HepG2 (cell line): ENCODE results near the gene SFTA2. TPM values are rescaled to one million over a fixed set of nuclear protein-coding genes. Genes with fewer than 3 reads are reported as not detected.
A peak's percentile ranks its signal among the peaks of the same experiment; 100 is the strongest.

Source experiments
- AGO1 ChIP-seq: fragments of 200-400 bp; formaldehyde crosslinking; IDR thresholded peaks from 2 replicates; pipeline ENCODE4 v1.6.1; 2017; ENCODE audit warnings: mild to moderate bottlenecking, low read depth, low read length, moderate library complexity; ENCODE audit not compliant: poor library complexity, severe bottlenecking
- CBX2 ChIP-seq, 2 experiments: fragments of 200-600 bp in 1 of 2; sonication (generic); formaldehyde crosslinking in 1 of 2; IDR thresholded peaks; 2 replicates each; pipeline versions ENCODE4 v1.7.0 to v1.8.1; 2018 to 2022; ENCODE audit warnings: low read depth in 2 of 2, low read length in 1 of 2, mild to moderate bottlenecking in 1 of 2, missing genetic modification reagents in 1 of 2
- CEBPB ChIP-seq: IDR thresholded peaks from 2 replicates; pipeline ENCODE4 v1.6.1; 2011; ENCODE audit warnings: low read depth, low read length, improper control_type of control experiment, borderline replicate concordance
- CENPT ChIP-seq: sonication (generic); formaldehyde crosslinking; IDR thresholded peaks from 2 replicates; pipeline ENCODE4 v1.8.0; 2022; ENCODE audit warnings: low read depth, mild to moderate bottlenecking, moderate library complexity, missing genetic modification reagents
- CREB1 ChIP-seq, 2 experiments: fragments of 450-650 bp in 1 of 2; IDR thresholded peaks; 2 replicates each; pipeline ENCODE4 v1.6.1; 2016 to 2017; ENCODE audit warnings: control low read depth in 1 of 2, mild to moderate bottlenecking in 1 of 2, missing compliant biosample characterization in 1 of 2, missing genetic modification characterization in 1 of 2
- FOSL1 ChIP-seq: sonication (generic); formaldehyde crosslinking; IDR thresholded peaks from 2 replicates; pipeline ENCODE4 v1.9.0; 2021; ENCODE audit warnings: missing genetic modification reagents, borderline replicate concordance
- MAFK ChIP-seq, 2 experiments: IDR thresholded peaks in 1 of 2; conservative IDR thresholded peaks in 1 of 2; 2 replicates each; pipeline ENCODE4 v1.6.1; 2011; ENCODE audit warnings: improper control_type of control experiment in 2 of 2, low read length in 2 of 2
- MED8 ChIP-seq: sonication (generic); formaldehyde crosslinking; IDR thresholded peaks from 2 replicates; pipeline ENCODE4 v1.8.1; 2023; ENCODE audit warnings: mild to moderate bottlenecking, missing genetic modification reagents; ENCODE audit not compliant: insufficient replicate concordance
- PAWR ChIP-seq: sonication (generic); formaldehyde crosslinking; IDR thresholded peaks from 2 replicates; pipeline ENCODE4 v1.4.0; 2020; ENCODE audit warnings: missing genetic modification reagents, mild to moderate bottlenecking, borderline replicate concordance
- SMAD9 ChIP-seq: sonication (generic); formaldehyde crosslinking; IDR thresholded peaks from 2 replicates; pipeline ENCODE4 v1.5.1; 2020; ENCODE audit warnings: mild to moderate bottlenecking, missing genetic modification reagents
- SSRP1 ChIP-seq: IDR thresholded peaks from 2 replicates; pipeline ENCODE4 v1.6.1; 2016; ENCODE audit warnings: control low read depth
- STAG1 ChIP-seq: sonication (generic); formaldehyde crosslinking; IDR thresholded peaks from 2 replicates; pipeline ENCODE4 v1.4.0; 2020; ENCODE audit warnings: missing genetic modification reagents
- TSC22D2 ChIP-seq: sonication (generic); formaldehyde crosslinking; IDR thresholded peaks from 2 replicates; pipeline ENCODE4 v1.5.1; 2020; ENCODE audit warnings: missing genetic modification reagents, mild to moderate bottlenecking, borderline replicate concordance
- ZFX ChIP-seq: sonication (generic); formaldehyde crosslinking; IDR thresholded peaks from 2 replicates; pipeline ENCODE4 v1.4.0; 2020; ENCODE audit warnings: mild to moderate bottlenecking, low read depth, missing genetic modification reagents, moderate library complexity
- ZNF326 ChIP-seq: sonication (generic); formaldehyde crosslinking; IDR thresholded peaks from 2 replicates; pipeline ENCODE4 v1.4.0; 2020; ENCODE audit warnings: missing genetic modification reagents, borderline replicate concordance
- ZNF335 ChIP-seq: sonication (generic); formaldehyde crosslinking; IDR thresholded peaks from 2 replicates; pipeline ENCODE4 v1.4.0; 2020; ENCODE audit warnings: missing genetic modification reagents
- ZNF451 ChIP-seq: sonication (generic); formaldehyde crosslinking; IDR thresholded peaks from 2 replicates; pipeline ENCODE4 v1.5.0; 2020; ENCODE audit warnings: mild to moderate bottlenecking, missing genetic modification reagents
- ZNF510 ChIP-seq: sonication (generic); formaldehyde crosslinking; IDR thresholded peaks from 2 replicates; pipeline ENCODE4 v1.4.0; 2020; ENCODE audit warnings: low read depth, mild to moderate bottlenecking, missing genetic modification reagents
- ZNF577 ChIP-seq: sonication (generic); formaldehyde crosslinking; IDR thresholded peaks from 2 replicates; pipeline ENCODE4 v1.4.0; 2020; ENCODE audit warnings: mild to moderate bottlenecking, low read depth, missing genetic modification reagents, borderline replicate concordance
- ZNF616 ChIP-seq: sonication (generic); formaldehyde crosslinking; IDR thresholded peaks from 2 replicates; pipeline ENCODE4 v1.5.0; 2020; ENCODE audit warnings: low read depth, mild to moderate bottlenecking, missing genetic modification reagents
- polyA plus RNA-seq, 8 experiments: library from polyadenylated mRNA; depleted of rRNA in 3 of 8; stranded (reverse) in 7 of 8; unstranded in 1 of 8; fragments of >200 nt; fragmentation: Illumina TruSeq in 4 of 8; extraction: Trizol in 4 of 8; gene quantifications; 2 replicates each; pipeline versions ENCODE4 v1.2.1 to v1.2.3, GENCODE V29; 2011 to 2016; ENCODE audit warnings: low read depth in 4 of 8, missing spikeins in 1 of 8, mixed read lengths in 1 of 8; ENCODE audit not compliant: insufficient read depth in 1 of 8
- total RNA-seq, 5 experiments: library from RNA; depleted of rRNA; stranded (reverse); fragments of >200 nt; fragmentation: Illumina TruSeq; extraction: Trizol; gene quantifications; 2 replicates each; pipeline ENCODE4 v1.2.3, GENCODE V29; 2016; ENCODE audit warnings: low read depth in 1 of 5
- TF ChIP-seq, protein P1 (sequence below): IDR thresholded peaks from 2 replicates; pipeline ENCODE4 v1.6.1; 2016
- TF ChIP-seq, protein P2 (sequence below): sonication (generic); formaldehyde crosslinking; IDR thresholded peaks from 2 replicates; pipeline ENCODE4 v1.4.0; 2020; ENCODE audit warnings: mild to moderate bottlenecking, missing genetic modification reagents
- TF ChIP-seq, protein P3 (sequence below): sonication (generic); formaldehyde crosslinking; IDR thresholded peaks from 2 replicates; pipeline ENCODE4 v1.8.0; 2022; ENCODE audit warnings: missing genetic modification reagents, low read depth, mild to moderate bottlenecking, borderline replicate concordance
- TF ChIP-seq, protein P4 (sequence below): sonication (generic); formaldehyde crosslinking; conservative IDR thresholded peaks from 2 replicates; pipeline ENCODE4 v1.8.0; 2022; ENCODE audit warnings: low read depth, missing genetic modification reagents

The SFTA2 gene
- total and polyA plus RNA-seq, 2 of the 13 experiments (the other 11 are each of a cell fraction or from before 2014, with no cell fraction given): not detected

DNA sequence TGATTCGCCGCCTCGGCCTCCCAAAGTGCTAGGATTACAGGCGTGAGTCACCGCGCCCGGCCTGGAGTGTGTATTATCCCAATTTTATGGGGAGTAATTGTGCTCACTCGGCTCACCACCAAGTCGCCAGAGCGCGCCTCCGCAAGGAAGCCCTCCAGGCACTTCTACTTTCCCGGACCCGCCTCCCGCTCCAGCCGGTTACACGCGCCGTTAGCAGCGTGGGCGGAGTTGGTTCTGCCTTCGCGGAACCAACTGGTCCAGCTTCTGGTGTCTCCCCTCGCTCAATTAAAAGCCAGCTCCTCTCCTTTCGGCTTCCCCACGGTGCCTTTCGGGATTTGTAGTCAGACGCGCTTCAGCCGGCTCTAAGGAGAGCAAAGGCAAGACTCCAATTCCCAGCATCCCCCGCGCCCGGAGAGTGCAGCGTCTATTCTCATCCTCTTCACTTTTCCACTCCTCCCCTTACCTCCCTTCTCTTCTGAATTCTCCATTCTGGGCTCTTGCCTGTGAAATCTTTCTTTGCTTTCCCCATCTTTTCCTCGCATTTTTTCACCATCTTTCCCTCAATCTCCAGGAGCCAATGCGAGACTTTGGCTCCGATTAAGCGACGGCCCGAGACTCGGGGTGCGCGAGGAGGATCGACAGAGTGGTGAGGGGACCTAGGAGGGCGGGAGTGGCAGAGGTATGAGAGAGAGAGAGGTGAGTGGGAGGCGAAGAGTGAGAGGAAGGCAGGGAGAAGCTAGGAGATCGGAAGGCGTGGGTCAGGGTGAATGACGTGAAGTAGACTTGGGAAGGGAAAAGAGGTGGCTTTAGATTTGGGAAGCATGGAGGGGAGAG, 24.0 kb downstream of the SFTA2 start, which contains the start of gene GTF2H4 (continued):
- peak; percentile 67 for TF ChIP-seq CREB1 (IDR thresholded peaks at IDR 0.05)
- peak; percentile 86 for TF ChIP-seq CREB1 (CRISPR knock-in tag; IDR thresholded peaks at IDR 0.05)
- TF ChIP-seq SSRP1 (CRISPR knock-in tag): peak; percentile 43; the same call in 1 of the 2 replicates
- TF ChIP-seq PAWR (CRISPR knock-in tag): no peak; the same call in 1 of the 2 replicates
- TF ChIP-seq ZNF616 (CRISPR knock-in tag): no peak; the same call in 1 of the 2 replicates
- TF ChIP-seq ZFX: peak; percentile 58; the same call in 1 of the 2 replicates
- peak; percentile 76; the same call in 1 of the 2 replicates for TF ChIP-seq SMAD9 (CRISPR knock-in tag)
- TF ChIP-seq ZNF577 (CRISPR knock-in tag): no peak
- TF ChIP-seq, protein P1, sequence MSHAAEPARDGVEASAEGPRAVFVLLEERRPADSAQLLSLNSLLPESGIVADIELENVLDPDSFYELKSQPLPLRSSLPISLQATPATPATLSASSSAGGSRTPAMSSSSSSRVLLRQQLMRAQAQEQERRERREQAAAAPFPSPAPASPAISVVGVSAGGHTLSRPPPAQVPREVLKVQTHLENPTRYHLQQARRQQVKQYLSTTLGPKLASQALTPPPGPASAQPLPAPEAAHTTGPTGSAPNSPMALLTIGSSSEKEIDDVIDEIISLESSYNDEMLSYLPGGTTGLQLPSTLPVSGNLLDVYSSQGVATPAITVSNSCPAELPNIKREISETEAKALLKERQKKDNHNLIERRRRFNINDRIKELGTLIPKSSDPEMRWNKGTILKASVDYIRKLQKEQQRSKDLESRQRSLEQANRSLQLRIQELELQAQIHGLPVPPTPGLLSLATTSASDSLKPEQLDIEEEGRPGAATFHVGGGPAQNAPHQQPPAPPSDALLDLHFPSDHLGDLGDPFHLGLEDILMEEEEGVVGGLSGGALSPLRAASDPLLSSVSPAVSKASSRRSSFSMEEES: no peak
- no peak for TF ChIP-seq STAG1 (CRISPR knock-in tag)
- TF ChIP-seq, protein P2, sequence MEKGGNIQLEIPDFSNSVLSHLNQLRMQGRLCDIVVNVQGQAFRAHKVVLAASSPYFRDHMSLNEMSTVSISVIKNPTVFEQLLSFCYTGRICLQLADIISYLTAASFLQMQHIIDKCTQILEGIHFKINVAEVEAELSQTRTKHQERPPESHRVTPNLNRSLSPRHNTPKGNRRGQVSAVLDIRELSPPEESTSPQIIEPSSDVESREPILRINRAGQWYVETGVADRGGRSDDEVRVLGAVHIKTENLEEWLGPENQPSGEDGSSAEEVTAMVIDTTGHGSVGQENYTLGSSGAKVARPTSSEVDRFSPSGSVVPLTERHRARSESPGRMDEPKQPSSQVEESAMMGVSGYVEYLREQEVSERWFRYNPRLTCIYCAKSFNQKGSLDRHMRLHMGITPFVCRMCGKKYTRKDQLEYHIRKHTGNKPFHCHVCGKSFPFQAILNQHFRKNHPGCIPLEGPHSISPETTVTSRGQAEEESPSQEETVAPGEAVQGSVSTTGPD: no peak
- no peak for TF ChIP-seq FOSL1
- TF ChIP-seq ZNF335: 0 out of 2 replicates have a peak, but pooled peaks have one; percentile 70
- peak; percentile 89; the same call in 1 of the 2 replicates for TF ChIP-seq ZNF510 (CRISPR knock-in tag)
- TF ChIP-seq CEBPB: no peak
- TF ChIP-seq CENPT (CRISPR knock-in tag): no peak
- TF ChIP-seq MED8 (CRISPR knock-in tag): no peak
- TF ChIP-seq, protein P3, sequence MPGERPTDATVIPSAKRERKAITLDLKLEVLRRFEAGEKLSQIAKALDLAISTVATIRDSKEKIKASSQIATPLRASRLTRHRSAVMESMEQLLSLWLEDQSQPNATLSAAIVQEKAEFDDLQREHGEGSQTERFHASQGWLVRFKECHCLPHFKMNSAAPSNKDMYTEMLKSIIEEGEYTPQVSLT (CRISPR knock-in tag): no peak
- no peak for TF ChIP-seq MAFK (conservative IDR thresholded peaks at IDR 0.05 in 1 of 2, IDR thresholded peaks at IDR 0.05 in 1 of 2; ENCODE audit: low read length in 2 of 2)
- TF ChIP-seq, protein P4, sequence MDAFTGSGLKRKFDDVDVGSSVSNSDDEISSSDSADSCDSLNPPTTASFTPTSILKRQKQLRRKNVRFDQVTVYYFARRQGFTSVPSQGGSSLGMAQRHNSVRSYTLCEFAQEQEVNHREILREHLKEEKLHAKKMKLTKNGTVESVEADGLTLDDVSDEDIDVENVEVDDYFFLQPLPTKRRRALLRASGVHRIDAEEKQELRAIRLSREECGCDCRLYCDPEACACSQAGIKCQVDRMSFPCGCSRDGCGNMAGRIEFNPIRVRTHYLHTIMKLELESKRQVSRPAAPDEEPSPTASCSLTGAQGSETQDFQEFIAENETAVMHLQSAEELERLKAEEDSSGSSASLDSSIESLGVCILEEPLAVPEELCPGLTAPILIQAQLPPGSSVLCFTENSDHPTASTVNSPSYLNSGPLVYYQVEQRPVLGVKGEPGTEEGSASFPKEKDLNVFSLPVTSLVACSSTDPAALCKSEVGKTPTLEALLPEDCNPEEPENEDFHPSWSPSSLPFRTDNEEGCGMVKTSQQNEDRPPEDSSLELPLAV (CRISPR knock-in tag): no peak
- no peak for TF ChIP-seq ZNF326 (CRISPR knock-in tag)
- TF ChIP-seq AGO1: peak; percentile 73
- no peak for TF ChIP-seq TSC22D2 (CRISPR knock-in tag)
- TF ChIP-seq ZNF451: peak; percentile 52
- TF ChIP-seq CBX2 (IDR thresholded peaks at IDR 0.05; ENCODE audit: low read depth, low read length): no peak
- peak; percentile 97 for TF ChIP-seq CBX2 (CRISPR knock-in tag; IDR thresholded peaks at IDR 0.05; ENCODE audit: low read depth)
